BLaER1 treated with 17β-estradiol and CSF1 and Interleukin-3, amounts not matched to agents 10 nM and 100 nM (cell line): Measurements from ENCODE around the gene LINC01488.
A peak's percentile ranks its signal among the peaks of the same experiment; 100 is the strongest.

Experiments used
- H3K27ac ChIP-seq, 11 experiments: shearing (Covaris generic); formaldehyde crosslinking; 2 replicates each; pipeline ENCODE4 v1.8.1; 2022
- H3K27me3 ChIP-seq, 11 experiments: shearing (Covaris generic); formaldehyde crosslinking; 2 replicates each; pipeline ENCODE4 v1.8.1; 2022
- H3K36me3 ChIP-seq, 11 experiments: shearing (Covaris generic); formaldehyde crosslinking; 2 replicates each; pipeline ENCODE4 v1.8.1; 2022
- H3K4me1 ChIP-seq, 10 experiments: shearing (Covaris generic); formaldehyde crosslinking; 2 replicates each; pipeline ENCODE4 v1.8.1; 2022
- H3K4me2 ChIP-seq, 11 experiments: shearing (Covaris generic); formaldehyde crosslinking; 2 replicates each; pipeline ENCODE4 v1.8.1; 2022
- H3K4me3 ChIP-seq, 10 experiments: shearing (Covaris generic); formaldehyde crosslinking; 2 replicates each; pipeline ENCODE4 v1.8.1; 2022
- H3K9ac ChIP-seq, 11 experiments: shearing (Covaris generic); formaldehyde crosslinking; 2 replicates each; pipeline ENCODE4 v1.8.1; 2022
- H3K9me3 ChIP-seq, 11 experiments: shearing (Covaris generic); formaldehyde crosslinking; replicated peaks in 1 of 11; 2 replicates each; pipeline ENCODE4 v1.8.1; 2022
- H4K20me1 ChIP-seq, 11 experiments: shearing (Covaris generic); formaldehyde crosslinking; 2 replicates each; pipeline ENCODE4 v1.8.1; 2022
- Cebpa-rat ChIP-seq, 11 experiments: shearing (Covaris generic); IDR thresholded peaks; 2 replicates each; pipeline ENCODE4 v1.8.1; 2022

LINC01488 gene

DNA sequence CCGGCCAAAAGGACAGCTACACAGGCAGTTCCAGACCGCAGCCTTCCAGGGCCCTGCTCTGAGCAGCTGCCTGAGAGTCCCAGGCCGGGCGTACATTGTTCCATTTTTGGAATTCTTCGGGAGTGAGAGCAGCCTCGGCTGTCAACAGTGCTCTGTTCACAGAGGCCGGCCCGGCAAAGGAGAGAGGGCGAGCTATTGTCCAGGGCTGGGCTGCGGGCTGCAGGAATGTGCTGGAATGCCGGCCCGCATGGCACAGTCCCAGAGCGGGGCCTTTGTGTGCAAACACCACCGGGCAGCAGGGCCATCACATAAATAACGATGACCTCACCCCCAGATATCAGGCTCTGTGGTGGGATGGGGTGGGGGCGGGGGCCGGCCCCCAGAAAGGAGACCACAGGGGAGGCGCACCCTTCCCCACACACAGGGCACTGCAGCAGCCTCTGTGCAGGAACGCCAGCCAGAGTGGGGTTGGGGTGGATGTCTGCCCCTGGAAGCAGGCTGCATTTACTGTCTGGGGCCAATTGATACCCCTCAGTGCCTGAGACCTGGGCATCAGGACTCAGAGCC, 15.8 kb downstream of the LINC01488 start:
- H3K27me3 ChIP-seq: no peaks in the 10 kb centered on the region
- peaks cover 0 to 20% (median 0%) of the 10 kb centered on the region in 11 experiments; a peak in 3 of 22 replicates for H4K20me1 ChIP-seq
- no peaks in the 10 kb centered on the region for H3K36me3 ChIP-seq
- H3K9me3 ChIP-seq: no peaks in the 10 kb centered on the region
- TF ChIP-seq Cebpa-rat (IDR thresholded peaks at IDR 0.05): no peak
- H3K4me3 ChIP-seq: no peak overlapping the region
- H3K4me2 ChIP-seq: no peak overlapping the region
- no peak overlapping the region for H3K9ac ChIP-seq
- H3K4me1 ChIP-seq: peaks cover 8 to 37% (median 33%) of the 10 kb centered on the region in 10 experiments
- H3K27ac ChIP-seq: no peak overlapping the region

DNA sequence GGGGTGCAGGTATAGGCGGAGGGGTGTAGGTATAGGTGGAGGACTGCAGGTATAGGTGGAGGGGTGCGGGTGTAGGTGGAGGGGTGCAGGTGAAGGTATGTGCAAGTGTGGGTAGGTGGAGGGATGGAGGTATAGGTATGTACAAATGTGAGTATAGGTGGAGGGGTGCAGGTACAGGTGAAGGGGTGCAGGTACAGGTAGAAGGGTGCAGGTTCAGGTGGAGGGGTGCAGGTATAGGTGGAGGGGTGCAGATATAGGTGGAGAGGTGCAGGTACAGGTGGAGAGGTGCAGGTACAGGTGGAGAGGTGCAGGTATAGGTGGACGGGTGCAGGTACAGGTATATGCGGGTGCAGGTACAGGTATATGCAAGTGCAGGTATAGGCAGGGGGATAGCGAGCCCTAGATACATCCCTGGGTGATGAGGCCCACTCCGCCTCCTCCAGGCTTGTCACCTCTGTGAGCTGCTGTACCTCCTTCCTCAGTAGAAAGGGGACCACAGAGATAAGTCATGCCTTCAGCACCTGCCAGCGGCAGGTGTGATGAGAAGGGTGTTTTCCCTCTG, 17.2 kb downstream of the LINC01488 start:
- Histone ChIP-seq H3K4me1 (peaks cover 8 to 51% (median 44%) of the 10 kb centered on the region in 10 experiments), H3K27me3 (no peaks in the 10 kb centered on the region), H3K27ac (no peak overlapping the region), H3K9ac (no peak overlapping the region), H3K9me3 (no peaks in the 10 kb centered on the region), H3K4me2 (peak overlapping the region; percentile 25 to 84 (median 51); a peak in 21 of 22 replicates), H3K4me3 (no peak overlapping the region), H3K36me3 (no peaks in the 10 kb centered on the region), H4K20me1 (peaks cover 0 to 20% (median 0%) of the 10 kb centered on the region in 11 experiments; a peak in 3 of 22 replicates)
- TF ChIP-seq Cebpa-rat (IDR thresholded peaks at IDR 0.05): no peak

DNA sequence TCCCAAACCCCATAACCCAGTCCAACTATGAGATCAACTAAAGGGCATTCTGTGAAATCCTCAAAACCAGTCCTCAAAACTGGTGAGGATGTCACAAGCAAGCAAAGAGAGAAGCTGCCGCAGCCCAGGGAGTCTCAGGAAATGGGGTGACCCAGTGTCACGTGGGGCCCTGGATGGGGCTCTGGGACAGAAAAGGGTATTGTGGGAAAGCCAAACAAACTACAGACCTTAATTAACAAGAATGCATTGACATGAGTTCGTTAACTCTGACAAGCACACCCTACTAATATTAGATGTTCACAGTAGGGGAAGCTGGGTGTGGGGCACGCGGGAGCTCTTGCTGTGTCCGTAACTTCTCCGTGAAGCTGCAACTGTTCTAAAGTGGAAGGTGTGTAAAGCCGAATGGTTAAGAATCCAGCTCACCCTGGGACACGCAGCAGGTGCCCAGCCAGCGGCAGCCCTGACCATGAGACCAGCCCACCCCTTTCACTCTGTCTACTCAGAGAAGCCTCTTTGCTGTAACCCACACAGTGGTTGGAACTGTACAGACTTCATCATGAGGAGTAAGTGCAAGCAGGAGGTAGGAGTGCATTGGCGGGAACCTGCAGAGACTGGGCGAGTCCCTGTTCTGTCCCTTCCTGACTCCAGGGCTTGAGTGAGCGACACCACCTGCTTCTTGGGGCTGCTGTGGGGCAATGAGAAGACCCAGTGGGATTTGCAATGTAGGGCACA, 17.9 kb downstream of the LINC01488 start:
- no peak overlapping the region for H3K27ac ChIP-seq
- H3K4me1 ChIP-seq: peaks cover 8 to 52% (median 44%) of the 10 kb centered on the region in 10 experiments
- no peaks in the 10 kb centered on the region for H3K9me3 ChIP-seq
- H3K4me2 ChIP-seq: peak overlapping the region; percentile 25 to 84 (median 51); a peak in 21 of 22 replicates
- TF ChIP-seq Cebpa-rat (IDR thresholded peaks at IDR 0.05): no peak
- no peaks in the 10 kb centered on the region for H3K36me3 ChIP-seq
- peak overlapping the region in 1 of 11 experiments; percentile 20; a peak in 1 of 22 replicates for H3K9ac ChIP-seq
- no peaks in the 10 kb centered on the region for H3K27me3 ChIP-seq
- H3K4me3 ChIP-seq: no peak overlapping the region
- H4K20me1 ChIP-seq: peaks cover 0 to 20% (median 0%) of the 10 kb centered on the region in 11 experiments; a peak in 3 of 22 replicates

DNA sequence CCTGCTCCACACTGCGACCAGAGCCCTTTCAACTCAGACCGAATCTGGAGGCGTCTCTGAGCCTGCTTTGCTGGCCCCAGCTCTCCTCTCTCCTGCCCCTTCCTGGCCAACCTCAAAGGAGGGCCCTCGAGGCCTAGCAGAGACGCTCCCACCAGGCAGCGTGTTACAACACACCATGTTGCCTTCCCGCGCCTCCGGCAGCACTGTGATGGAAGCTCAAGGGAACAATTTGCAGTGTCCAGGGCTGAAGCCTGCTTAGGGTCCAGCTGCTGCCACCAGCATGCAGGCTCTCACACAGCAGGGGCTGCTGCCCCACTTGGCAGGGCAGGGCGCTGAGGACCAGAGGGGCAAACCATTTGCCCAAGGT, 18.4 kb downstream of the LINC01488 start:
- no peaks in the 10 kb centered on the region for H3K9me3 ChIP-seq
- H4K20me1 ChIP-seq: peaks cover 0 to 20% (median 0%) of the 10 kb centered on the region in 11 experiments; a peak in 3 of 22 replicates
- peak overlapping the region in 10 of 11 experiments; percentile 4 to 84 (median 62); a peak in 16 of 22 replicates for H3K4me2 ChIP-seq
- H3K27ac ChIP-seq: no peak overlapping the region
- H3K4me3 ChIP-seq: no peak overlapping the region
- no peaks in the 10 kb centered on the region for H3K27me3 ChIP-seq
- H3K4me1 ChIP-seq: peaks cover 8 to 52% (median 44%) of the 10 kb centered on the region in 10 experiments
- H3K9ac ChIP-seq: no peak overlapping the region
- no peaks in the 10 kb centered on the region for H3K36me3 ChIP-seq
- no peak for TF ChIP-seq Cebpa-rat (IDR thresholded peaks at IDR 0.05)

DNA sequence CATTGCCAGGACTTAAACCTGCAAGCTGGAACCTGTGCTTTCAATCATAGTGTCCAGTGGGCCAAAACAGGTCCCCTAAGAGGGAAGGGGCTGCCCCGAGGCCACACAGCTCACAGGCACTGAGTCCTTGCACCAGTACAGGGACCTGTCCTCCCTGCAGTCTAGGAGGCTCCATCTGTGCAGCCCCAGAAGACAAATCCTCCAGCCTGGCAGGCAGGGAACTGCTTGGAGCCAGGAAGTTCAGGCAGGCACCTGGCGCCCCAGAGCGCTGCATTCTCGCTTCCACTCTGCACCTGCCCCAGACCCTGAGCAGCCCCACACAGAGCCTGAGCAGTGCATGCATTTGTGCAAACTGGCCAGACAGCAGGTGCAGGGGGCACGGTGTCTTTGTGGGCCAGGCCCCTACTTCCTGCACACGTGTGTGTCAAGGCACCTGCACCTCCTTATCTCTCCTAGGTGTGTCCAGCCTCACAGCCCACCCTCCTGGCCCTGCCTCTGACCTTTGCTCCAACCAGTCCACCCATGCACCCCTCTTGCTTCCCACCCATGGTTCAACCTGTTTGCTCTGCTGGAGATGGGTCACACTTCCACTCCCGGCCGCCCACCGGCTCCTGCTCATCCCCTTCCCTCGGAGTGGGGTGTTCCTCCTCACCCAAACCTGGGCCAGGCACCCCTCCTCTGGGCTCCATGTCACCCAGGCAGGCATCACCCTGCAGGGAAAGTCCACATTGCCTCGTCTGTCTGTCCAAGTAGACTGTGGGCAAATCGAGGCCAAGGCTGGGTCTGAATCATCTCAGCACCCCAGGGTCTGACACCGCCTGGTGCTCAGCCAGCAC, 19.0 kb downstream of the LINC01488 start:
- peak overlapping the region in 9 of 11 experiments; percentile 25 to 84 (median 74); a peak in 15 of 22 replicates for H3K4me2 ChIP-seq
- H3K36me3 ChIP-seq: no peaks in the 10 kb centered on the region
- no peaks in the 10 kb centered on the region for H3K27me3 ChIP-seq
- no peak overlapping the region for H3K4me3 ChIP-seq
- H4K20me1 ChIP-seq: peaks cover 0 to 20% (median 0%) of the 10 kb centered on the region in 11 experiments; a peak in 3 of 22 replicates
- peaks cover 0 to 2% (median 0%) of the 10 kb centered on the region in 11 experiments; a peak in 3 of 22 replicates for H3K9me3 ChIP-seq
- no peak for TF ChIP-seq Cebpa-rat (IDR thresholded peaks at IDR 0.05)
- H3K27ac ChIP-seq: no peak overlapping the region
- peaks cover 8 to 52% (median 44%) of the 10 kb centered on the region in 10 experiments for H3K4me1 ChIP-seq
- H3K9ac ChIP-seq: no peak overlapping the region

DNA sequence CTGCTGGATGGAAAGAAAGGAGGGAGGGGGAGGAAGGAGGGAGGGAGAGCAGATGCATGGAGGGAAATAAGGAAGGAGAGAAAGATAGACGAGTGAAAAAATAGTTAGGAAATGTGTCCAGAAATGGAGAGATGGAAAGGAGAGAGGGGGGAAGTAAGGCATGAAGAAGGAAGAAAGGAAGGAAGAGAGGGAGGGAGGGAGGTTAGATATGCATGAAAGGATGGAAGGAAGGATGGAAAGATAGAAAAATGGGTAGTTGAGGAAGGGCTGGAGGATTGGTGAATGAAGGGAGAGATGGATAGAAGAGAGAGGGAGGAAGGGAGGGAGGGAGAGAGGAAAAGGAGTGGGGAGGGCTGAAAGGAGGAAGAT, 19.6 kb downstream of the LINC01488 start:
- Histone ChIP-seq H3K9ac (no peak overlapping the region), H3K36me3 (no peaks in the 10 kb centered on the region), H3K9me3 (peaks cover 0 to 8% (median 3%) of the 10 kb centered on the region in 11 experiments; a peak in 14 of 22 replicates), H3K27ac (no peak overlapping the region), H4K20me1 (peaks cover 0 to 20% (median 0%) of the 10 kb centered on the region in 11 experiments; a peak in 3 of 22 replicates), H3K4me2 (peak overlapping the region in 6 of 11 experiments; percentile 25 to 79 (median 74); a peak in 8 of 22 replicates), H3K4me3 (no peak overlapping the region), H3K27me3 (no peaks in the 10 kb centered on the region), H3K4me1 (peaks cover 8 to 52% (median 44%) of the 10 kb centered on the region in 10 experiments)
- TF ChIP-seq Cebpa-rat (IDR thresholded peaks at IDR 0.05): no peak

DNA sequence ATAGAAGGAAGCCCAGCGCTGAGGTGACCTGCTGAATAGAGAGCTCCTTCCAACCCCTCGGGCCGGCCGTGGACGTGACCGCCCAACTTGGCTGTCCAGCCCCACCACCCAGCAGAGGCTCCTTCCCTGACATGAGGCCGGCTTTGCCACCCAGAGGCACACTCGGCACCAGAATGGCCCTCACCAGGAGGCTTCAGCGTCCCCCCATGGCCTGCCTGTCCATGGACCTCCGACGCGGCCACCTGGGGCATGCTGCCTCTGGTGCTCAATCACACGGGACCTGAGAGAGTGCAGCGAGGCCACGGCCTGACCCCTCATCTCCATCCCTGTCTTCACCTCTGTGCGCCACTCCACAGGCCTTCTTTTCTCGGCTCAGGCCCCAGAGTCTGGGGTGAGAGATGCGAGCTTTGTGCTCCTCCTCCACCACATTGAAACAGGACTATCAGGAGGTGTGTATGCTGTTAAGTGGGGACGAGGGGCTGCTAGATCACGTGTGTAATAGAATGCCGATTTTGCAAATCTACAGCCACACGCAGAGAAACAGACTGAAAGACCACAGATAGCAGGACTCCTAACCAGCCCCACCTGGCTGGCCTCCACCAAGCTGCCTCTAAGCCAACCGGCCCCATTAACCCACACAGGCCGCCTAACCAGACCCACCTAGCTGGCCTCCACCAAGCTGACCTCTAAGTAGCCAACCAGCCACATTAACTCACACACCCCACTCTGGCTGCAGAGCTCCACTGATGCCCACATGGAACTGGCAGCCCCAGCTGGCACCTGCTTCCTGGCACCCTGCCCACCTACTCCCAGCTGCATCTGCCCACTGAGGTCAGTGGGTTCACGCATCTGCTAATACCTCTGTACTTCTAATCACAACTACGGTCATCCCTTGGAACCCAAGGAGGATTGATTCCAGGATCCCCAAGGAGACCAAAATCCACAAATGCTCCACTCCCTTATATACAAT, 20.7 kb downstream of the LINC01488 start:
- Histone ChIP-seq H4K20me1 (peaks cover 0 to 20% (median 0%) of the 10 kb centered on the region in 11 experiments; a peak in 3 of 22 replicates), H3K36me3 (no peaks in the 10 kb centered on the region), H3K27me3 (no peaks in the 10 kb centered on the region), H3K9me3 (peaks cover 0 to 17% (median 12%) of the 10 kb centered on the region in 11 experiments; a peak in 14 of 22 replicates), H3K4me3 (no peak overlapping the region), H3K4me2 (peak overlapping the region in 8 of 11 experiments; percentile 2 to 66 (median 55); a peak in 12 of 22 replicates), H3K27ac (no peak overlapping the region), H3K9ac (no peak overlapping the region), H3K4me1 (peaks cover 8 to 52% (median 44%) of the 10 kb centered on the region in 10 experiments)
- TF ChIP-seq Cebpa-rat (IDR thresholded peaks at IDR 0.05): no peak
